ENCODE measurements around the gene OR1E1.
"Not testable (repeated sequence)": the region's sequence is repeated elsewhere in the genome, so short reads cannot be mapped to it uniquely, and the experiment has no call there.

The OR1E1 gene, protein sequence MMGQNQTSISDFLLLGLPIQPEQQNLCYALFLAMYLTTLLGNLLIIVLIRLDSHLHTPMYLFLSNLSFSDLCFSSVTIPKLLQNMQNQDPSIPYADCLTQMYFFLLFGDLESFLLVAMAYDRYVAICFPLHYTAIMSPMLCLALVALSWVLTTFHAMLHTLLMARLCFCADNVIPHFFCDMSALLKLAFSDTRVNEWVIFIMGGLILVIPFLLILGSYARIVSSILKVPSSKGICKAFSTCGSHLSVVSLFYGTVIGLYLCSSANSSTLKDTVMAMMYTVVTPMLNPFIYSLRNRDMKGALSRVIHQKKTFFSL

DNA sequence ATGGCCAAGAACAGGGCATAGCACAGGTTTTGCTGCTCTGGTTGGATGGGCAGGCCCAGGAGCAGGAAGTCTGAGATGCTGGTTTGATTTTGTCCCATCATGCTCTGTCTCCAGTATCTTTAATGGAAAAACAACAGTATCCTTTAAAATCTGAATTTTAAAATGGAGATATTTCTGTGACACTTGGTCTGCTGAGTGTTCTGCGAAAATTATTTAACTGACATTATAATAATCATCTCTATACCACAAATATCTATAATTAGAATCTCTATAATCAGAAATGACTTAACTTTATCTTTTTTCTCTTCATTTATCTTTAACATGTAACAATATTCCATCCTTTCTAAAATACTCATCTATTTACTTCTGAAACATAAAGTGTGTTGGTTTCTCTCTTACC lies at the start of gene OR1E1:
Gene OR1E1, minus strand, starts transcription at position 101 of the 400 bp plus-strand sequence. Its CDS starts 0 bp downstream, at position 101.
- no peak for DNase-seq

DNA sequence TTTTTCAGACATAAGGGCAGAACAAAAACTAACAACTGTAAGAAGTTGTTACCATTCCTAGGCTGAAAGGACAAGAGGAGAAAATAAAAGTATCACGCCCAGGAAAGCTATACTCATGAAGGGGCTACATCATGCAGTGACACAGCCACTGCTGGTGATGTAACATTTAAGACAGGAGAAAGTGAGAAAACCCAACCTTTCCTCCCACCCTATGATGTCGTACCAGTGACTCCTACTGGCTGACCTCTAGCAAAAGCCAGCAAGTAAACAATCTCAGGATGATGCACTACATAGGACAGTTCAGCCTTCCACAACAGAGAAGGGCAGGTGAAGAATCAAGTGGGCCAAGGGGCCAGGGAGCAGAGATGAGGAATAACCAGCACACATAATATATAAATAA lies 49.4 kb upstream of the OR1E1 start:
- DNase-seq, result no peak

DNA sequence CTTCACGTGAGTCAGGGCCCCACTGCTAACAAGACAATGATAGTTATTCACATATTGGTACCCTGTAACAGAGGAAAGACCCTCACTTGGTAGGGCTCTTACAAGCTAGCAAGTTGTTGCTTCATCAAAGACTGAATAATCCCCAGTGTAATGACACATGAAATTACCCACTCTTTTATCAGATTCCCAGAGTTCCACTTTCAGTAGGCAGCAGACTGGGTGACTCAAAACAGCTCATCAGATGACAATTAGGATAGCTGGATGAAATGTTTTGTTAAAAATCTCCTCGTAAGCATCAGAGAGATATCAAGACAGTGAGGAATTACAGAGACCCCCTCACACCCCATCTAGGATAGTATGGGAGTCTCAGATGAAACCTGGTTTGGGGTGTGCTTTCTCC lies 42.2 kb upstream of the OR1E1 start:
- no peak for DNase-seq

GRCh38 chr17:3438368-3438767 lies 40.2 kb upstream of the OR1E1 start:
- DNase-seq, result no peak

DNA sequence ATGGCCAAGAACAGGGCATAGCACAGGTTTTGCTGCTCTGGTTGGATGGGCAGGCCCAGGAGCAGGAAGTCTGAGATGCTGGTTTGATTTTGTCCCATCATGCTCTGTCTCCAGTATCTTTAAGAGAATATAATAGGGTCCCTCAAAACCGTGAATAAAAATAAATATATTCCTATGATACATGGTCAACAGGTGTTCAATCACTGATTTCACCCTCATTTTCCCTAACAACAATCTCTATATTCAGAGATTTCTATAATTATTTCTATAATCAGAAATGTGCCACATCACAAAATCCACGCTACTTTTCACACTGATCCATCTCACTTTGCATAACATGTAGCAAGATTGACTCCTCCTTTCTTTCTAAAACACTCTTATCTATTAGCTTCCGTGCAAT lies 35.5 kb upstream of the OR1E1 start, which contains the start of gene OR1E2:
Gene OR1E2, minus strand, starts transcription at position 101 of the 400 bp plus-strand sequence. Its CDS starts 0 bp downstream, at position 101.
- no peak for DNase-seq

DNA sequence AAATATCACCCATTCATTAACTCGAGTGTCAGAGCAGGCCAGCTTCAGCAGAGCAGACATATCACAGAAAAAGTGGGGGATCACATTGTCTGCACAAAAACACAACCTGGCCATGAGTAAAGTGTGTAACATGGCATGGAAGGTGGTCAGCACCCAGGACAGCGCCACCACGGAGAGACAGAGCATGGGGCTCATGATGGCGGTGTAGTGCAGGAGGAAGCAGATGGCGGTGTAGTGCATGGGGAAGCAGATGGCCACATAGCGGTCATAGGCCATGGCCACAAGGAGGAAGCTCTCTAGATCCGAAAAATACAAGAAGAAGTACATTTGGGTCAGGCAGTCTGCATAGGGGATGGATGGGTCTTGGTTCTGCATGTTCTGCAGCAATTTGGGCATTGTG lies 35.0 kb upstream of the OR1E1 start:
- DNase-seq, result not testable (repeated sequence)

DNA sequence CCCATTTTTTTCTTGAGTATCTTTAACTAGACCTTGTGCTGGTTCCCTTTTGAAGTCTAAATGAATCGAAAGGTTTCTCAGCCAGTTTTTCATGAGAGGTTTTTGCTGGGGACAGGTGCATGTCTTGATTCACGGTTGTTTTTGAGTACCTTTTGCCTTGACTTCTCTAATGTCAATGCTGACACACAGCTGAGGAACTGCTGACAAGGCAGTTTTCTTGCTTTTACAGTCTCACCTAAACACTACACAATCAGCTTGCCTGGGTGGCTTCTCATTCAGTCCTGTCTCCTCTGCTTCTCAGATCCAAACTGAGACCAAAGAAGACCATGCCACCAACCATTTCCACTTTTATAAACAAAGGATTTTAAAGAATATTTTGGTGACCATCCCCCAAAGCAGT lies 20.0 kb upstream of the OR1E1 start:
- no peak for DNase-seq

- DNase-seq, result no peak
Observed at GRCh38 chr17:3415610-3416009, 17.4 kb upstream of the OR1E1 start.

- not testable (repeated sequence) for DNase-seq
Observed at GRCh38 chr17:3412216-3412615, 14.0 kb upstream of the OR1E1 start.

- no peak for DNase-seq
Observed at GRCh38 chr17:3411070-3411469, 12.9 kb upstream of the OR1E1 start, which contains the start of gene OR3A3. Gene OR3A3 (plus strand): TSS chr17:3411370.

DNA sequence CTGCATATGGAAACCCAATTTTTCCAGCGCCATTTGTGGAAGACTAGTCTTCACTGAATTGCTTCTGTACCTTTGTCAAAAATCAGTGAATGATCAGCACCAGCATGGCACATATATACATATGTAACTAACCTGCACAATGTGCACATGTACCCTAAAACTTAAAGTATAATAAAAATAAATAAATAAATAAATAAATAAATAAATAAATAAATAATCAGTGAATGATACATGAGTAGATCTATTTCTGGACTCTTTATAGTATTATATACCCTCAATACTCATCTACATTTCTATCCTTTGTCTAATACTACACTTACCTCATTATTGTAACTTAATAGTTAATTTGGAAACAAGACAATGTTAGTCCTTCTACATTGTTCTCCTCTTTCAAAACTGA lies 5.6 kb upstream of the OR1E1 start:
- DNase-seq, result not testable (repeated sequence)

DNA sequence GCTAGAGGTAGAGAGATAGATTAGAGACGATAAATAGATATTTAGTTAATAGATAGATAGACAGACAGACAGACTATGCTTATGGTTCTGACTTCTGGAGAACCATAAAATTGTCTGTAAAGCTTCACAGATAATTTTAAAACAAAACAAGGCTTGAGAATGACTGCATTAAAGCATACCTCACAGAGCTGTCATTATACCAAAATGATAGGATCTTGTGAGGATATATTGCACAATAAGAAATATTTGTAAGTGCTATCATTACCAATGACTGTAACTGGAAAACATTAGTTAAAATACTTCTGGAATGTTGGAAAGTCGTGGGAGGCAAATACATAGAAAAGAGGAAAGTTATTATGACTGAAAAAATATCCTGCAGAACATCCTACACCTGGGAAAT lies 3.6 kb upstream of the OR1E1 start:
- DNase-seq, result no peak

- no peak for DNase-seq
Observed at GRCh38 chr17:3400055-3400454, 1.8 kb upstream of the OR1E1 start.

DNA sequence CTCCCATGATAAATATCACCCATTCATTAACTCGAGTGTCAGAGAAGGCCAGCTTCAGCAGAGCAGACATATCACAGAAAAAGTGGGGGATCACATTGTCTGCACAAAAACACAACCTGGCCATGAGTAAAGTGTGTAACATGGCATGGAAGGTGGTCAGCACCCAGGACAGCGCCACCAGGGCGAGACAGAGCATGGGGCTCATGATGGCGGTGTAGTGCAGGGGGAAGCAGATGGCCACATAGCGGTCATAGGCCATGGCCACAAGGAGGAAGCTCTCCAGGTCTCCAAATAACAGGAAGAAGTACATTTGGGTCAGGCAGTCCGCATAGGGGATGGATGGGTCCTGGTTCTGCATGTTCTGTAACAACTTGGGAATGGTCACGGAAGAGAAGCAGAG lies 409 bp downstream of the OR1E1 start:
- not testable (repeated sequence) for DNase-seq

DNA sequence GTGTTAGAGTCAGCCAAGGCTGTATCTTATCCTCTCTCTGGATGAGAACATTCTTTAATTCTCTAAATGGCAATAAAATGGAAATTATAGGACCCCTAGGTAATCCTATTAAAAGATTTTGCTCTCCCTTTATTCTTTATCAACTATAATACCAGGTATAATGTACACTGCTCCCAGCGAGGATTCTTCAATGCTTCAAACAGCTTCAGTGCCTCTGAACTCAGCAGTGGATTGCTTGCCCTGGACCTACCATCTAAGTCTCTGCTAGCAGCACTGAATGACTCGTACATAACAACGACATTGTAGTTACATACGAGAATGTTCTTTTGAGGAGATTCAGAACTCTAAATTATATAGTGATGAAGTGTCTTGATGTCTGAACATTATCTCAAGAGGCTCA lies 8.4 kb downstream of the OR1E1 start:
- no peak for DNase-seq

GRCh38 chr17:3385869-3386816 lies 12.1 kb downstream of the OR1E1 start, which contains the start of gene OR3A2:
Gene OR3A2 (minus strand): TSS chr17:3386308.
- no peak for DNase-seq

GRCh38 chr17:3381957-3382356 lies 16.3 kb downstream of the OR1E1 start:
- DNase-seq, result no peak

DNA sequence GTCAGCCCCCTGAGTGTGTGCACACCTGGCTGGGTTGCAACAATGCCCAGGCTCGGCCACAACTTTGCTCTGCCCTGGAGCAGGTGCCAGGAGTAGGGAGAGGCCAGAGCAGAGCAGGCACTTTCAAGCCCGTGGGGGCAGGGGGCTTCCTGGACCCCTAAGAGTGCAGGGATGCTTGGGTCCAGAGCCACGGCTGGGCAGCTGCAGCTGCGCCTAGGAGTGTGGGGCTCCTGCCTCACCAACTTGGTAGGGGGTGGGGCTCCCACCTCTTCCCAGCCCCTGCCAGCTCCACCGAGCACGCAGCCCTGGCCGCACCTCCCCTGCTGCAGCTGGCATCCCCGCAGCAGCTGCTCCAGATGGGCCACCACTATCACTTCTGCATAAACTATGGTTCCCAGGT lies 19.9 kb downstream of the OR1E1 start:
- DNase-seq, result no peak

DNA sequence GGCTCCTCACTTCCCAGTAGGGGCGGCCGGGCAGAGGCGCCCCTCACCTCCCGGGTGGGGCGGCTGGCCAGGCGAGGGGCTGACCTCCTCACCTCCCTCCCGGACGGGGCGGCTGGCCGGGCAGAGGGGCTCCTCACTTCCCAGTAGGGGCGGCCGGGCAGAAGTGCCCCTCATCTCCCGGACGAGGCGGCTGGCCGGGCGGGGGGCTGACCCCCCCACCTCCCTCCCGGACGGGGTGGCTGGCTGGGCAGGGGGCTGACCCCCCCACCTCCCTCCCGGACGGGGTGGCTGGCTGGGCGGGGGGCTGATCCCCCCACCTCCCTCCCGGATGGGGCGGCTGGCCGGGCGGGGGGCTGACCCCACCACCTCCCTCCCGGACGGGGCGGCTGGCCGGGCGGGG lies 27.0 kb downstream of the OR1E1 start:
- DNase-seq, result not testable (repeated sequence)

Measured in activated naive CD4-positive, alpha-beta T cell (primary cell).